Activated CD4-positive, alpha-beta T cell treated with anti-CD3 and anti-CD28 coated beads, Interleukin-2, amount 50 U/mL, for 16 hours (primary cell): Measurements from ENCODE around the gene BZW2.

Source experiments
- DNase-seq: peaks from one replicate; pipeline ENCODE4 v3.0.0-alpha.2; 2020

The BZW2 gene

GRCh38 chr7:16726189-16726588 is 80.2 kb downstream of the BZW2 start:
- DNase-seq = no peak

- no peak for DNase-seq
Measured at GRCh38 chr7:16727736-16728135, 81.8 kb downstream of the BZW2 start.

GRCh38 chr7:16728811-16729210 is 82.8 kb downstream of the BZW2 start:
- no peak for DNase-seq

GRCh38 chr7:16729541-16729940 is 83.6 kb downstream of the BZW2 start:
- no peak for DNase-seq

GRCh38 chr7:16730937-16731336 is 85.0 kb downstream of the BZW2 start:
- no peak for DNase-seq

GRCh38 chr7:16732828-16733227 is 86.8 kb downstream of the BZW2 start:
- DNase-seq = no peak

- DNase-seq = no peak
Measured at GRCh38 chr7:16734148-16734726, 88.3 kb downstream of the BZW2 start.

GRCh38 chr7:16735020-16735419 is 89.0 kb downstream of the BZW2 start:
- no peak for DNase-seq

GRCh38 chr7:16738011-16738688 is 92.2 kb downstream of the BZW2 start:
- DNase-seq = no peak

- DNase-seq = peak; percentile 37
Measured at GRCh38 chr7:16739863-16740622, 94.1 kb downstream of the BZW2 start.

GRCh38 chr7:16740623-16740953 is 94.6 kb downstream of the BZW2 start:
- DNase-seq = no peak

- DNase-seq = no peak
Measured at GRCh38 chr7:16740996-16741395, 95.0 kb downstream of the BZW2 start.

GRCh38 chr7:16741676-16742075 is 95.7 kb downstream of the BZW2 start:
- DNase-seq = no peak

- no peak for DNase-seq
Measured at GRCh38 chr7:16742547-16742946, 96.6 kb downstream of the BZW2 start.

GRCh38 chr7:16743236-16743635 is 97.3 kb downstream of the BZW2 start:
- DNase-seq = no peak

- no peak for DNase-seq
Measured at GRCh38 chr7:16744518-16745250, 98.7 kb downstream of the BZW2 start.

- no peak for DNase-seq
Measured at GRCh38 chr7:16745645-16746044, 99.7 kb downstream of the BZW2 start.

GRCh38 chr7:16747102-16747501 is 101.1 kb downstream of the BZW2 start:
- no peak for DNase-seq

- DNase-seq = peak; percentile 76
Measured at GRCh38 chr7:16753102-16753931, 107.3 kb downstream of the BZW2 start, which contains the start of gene TSPAN13. TSPAN13 (plus strand) TSS chr7:16753755; CDS start chr7:16753968, 213 bp downstream.

GRCh38 chr7:16753932-16754855 is 108.2 kb downstream of the BZW2 start:
- DNase-seq = no peak

GRCh38 chr7:16754856-16755317 is 108.9 kb downstream of the BZW2 start:
- no peak for DNase-seq
